GM19395 (cell line): ENCODE data around the gene LMO2.

Source experiments
- ATAC-seq: cut with Tn5 transposase; IDR thresholded peaks from one replicate; pipeline ENCODE4 v1.9.1; 2021; ENCODE audit warnings: mild to moderate bottlenecking, moderate library complexity; ENCODE audit not compliant: unreplicated experiment

LMO2 gene

GRCh38 chr11:33892906-33893594, 1.2 kb upstream of the LMO2 start:
- no peak for ATAC-seq

GRCh38 chr11:33889821-33890378, 2.0 kb downstream of the LMO2 start:
- no peak for ATAC-seq

GRCh38 chr11:33889296-33889695, 2.6 kb downstream of the LMO2 start:
- no peak for ATAC-seq

- no peak for ATAC-seq
Measured at GRCh38 chr11:33887886-33888285, 4.0 kb downstream of the LMO2 start.

GRCh38 chr11:33885338-33886005, 6.4 kb downstream of the LMO2 start:
- ATAC-seq: no peak

- ATAC-seq: no peak
Measured at GRCh38 chr11:33884601-33885000, 7.3 kb downstream of the LMO2 start.

GRCh38 chr11:33884035-33884434, 7.8 kb downstream of the LMO2 start:
- ATAC-seq: no peak

GRCh38 chr11:33881651-33882503, 10.0 kb downstream of the LMO2 start:
- ATAC-seq: no peak

- no peak for ATAC-seq
Measured at GRCh38 chr11:33880979-33881378, 10.9 kb downstream of the LMO2 start.

- no peak for ATAC-seq
Measured at GRCh38 chr11:33879375-33879774, 12.5 kb downstream of the LMO2 start.

- ATAC-seq: no peak
Measured at GRCh38 chr11:33877038-33877437, 14.8 kb downstream of the LMO2 start.

GRCh38 chr11:33875621-33876294, 16.1 kb downstream of the LMO2 start:
- ATAC-seq: no peak

- no peak for ATAC-seq
Measured at GRCh38 chr11:33874910-33875490, 16.9 kb downstream of the LMO2 start.

- no peak for ATAC-seq
Measured at GRCh38 chr11:33874433-33874832, 17.4 kb downstream of the LMO2 start.

- peak; percentile 49 for ATAC-seq
Measured at GRCh38 chr11:33869481-33870422, 22.1 kb downstream of the LMO2 start.

- peak; percentile 23 for ATAC-seq
Measured at GRCh38 chr11:33868647-33869461, 23.0 kb downstream of the LMO2 start.

GRCh38 chr11:33867996-33868646, 23.8 kb downstream of the LMO2 start:
- no peak for ATAC-seq

GRCh38 chr11:33867561-33867960, 24.3 kb downstream of the LMO2 start:
- ATAC-seq: no peak
